Neural progenitor cell (in vitro differentiated cells): ENCODE data around the gene GABRD. TPM values are rescaled to one million over a fixed set of nuclear protein-coding genes. Genes with fewer than 3 reads are reported as not detected.

ENCODE experiments used
- DNase-seq: peaks from one replicate; pipeline ENCODE4 v3.0.0-alpha.2; 2016; ENCODE audit warnings: low spot score
- H2AFZ ChIP-seq: fragments of 200-600 bp; sonication (generic); replicated peaks from 2 replicates; pipeline ENCODE4 v1.6.1; 2016; ENCODE audit warnings: antibody characterized with exemption
- H3F3A ChIP-seq: fragments of 200-600 bp; sonication (generic); 2 replicates; pipeline ENCODE4 v1.6.1; 2016; ENCODE audit warnings: antibody characterized with exemption, low read depth
- H3K27ac ChIP-seq: fragments of 200-600 bp; sonication (generic); 2 replicates; pipeline ENCODE4 v1.5.1; 2016; ENCODE audit warnings: mild to moderate bottlenecking
- H3K27me3 ChIP-seq: fragments of 200-600 bp; sonication (generic); 2 replicates; pipeline ENCODE4 v1.6.1; 2016; ENCODE audit warnings: mild to moderate bottlenecking, moderate library complexity
- H3K36me3 ChIP-seq: fragments of 200-600 bp; sonication (generic); 2 replicates; pipeline ENCODE4 v1.5.1; 2016
- H3K4me1 ChIP-seq: fragments of 200-600 bp; sonication (generic); 2 replicates; pipeline ENCODE4 v1.6.1; 2016; ENCODE audit warnings: mixed run types
- H3K4me2 ChIP-seq: fragments of 200-600 bp; sonication (generic); 2 replicates; pipeline ENCODE4 v1.6.1; 2016
- H3K4me3 ChIP-seq: fragments of 200-600 bp; sonication (generic); 2 replicates; pipeline ENCODE4 v1.5.1; 2016
- H3K79me2 ChIP-seq: fragments of 200-600 bp; sonication (generic); 2 replicates; pipeline ENCODE4 v1.6.1; 2016; ENCODE audit warnings: low read depth
- H3K9ac ChIP-seq: fragments of 200-600 bp; sonication (generic); 2 replicates; pipeline ENCODE4 v1.6.1; 2016
- H3K9me3 ChIP-seq: fragments of 200-600 bp; sonication (generic); 2 replicates; pipeline ENCODE4 v1.5.1; 2016; ENCODE audit warnings: low read depth
- H4K20me1 ChIP-seq: fragments of 200-600 bp; sonication (generic); 2 replicates; pipeline ENCODE4 v1.6.1; 2016; ENCODE audit warnings: low read depth
- H3K27ac Mint-ChIP-seq: 3 replicates; pipeline ENCODE4 v1.8.0; 2021; ENCODE audit warnings: mixed read lengths
- H3K27me3 Mint-ChIP-seq: 2 replicates; pipeline ENCODE4 v1.8.0; 2022; ENCODE audit warnings: low read depth, mild to moderate bottlenecking, inconsistent platforms, moderate library complexity, mixed read lengths; ENCODE audit not compliant: insufficient read depth
- H3K36me3 Mint-ChIP-seq: 3 replicates; pipeline ENCODE4 v1.8.0; 2021; ENCODE audit warnings: mixed read lengths
- H3K4me1 Mint-ChIP-seq: 3 replicates; pipeline ENCODE4 v1.8.0; 2021; ENCODE audit warnings: mixed read lengths
- H3K4me3 Mint-ChIP-seq: 3 replicates; pipeline ENCODE4 v1.8.0; 2021; ENCODE audit warnings: mild to moderate bottlenecking, moderate library complexity, mixed read lengths
- H3K9me3 Mint-ChIP-seq: 3 replicates; pipeline ENCODE4 v1.8.0; 2020; ENCODE audit warnings: mixed read lengths
- CTCF ChIP-seq: fragments of 200-600 bp; sonication (generic); IDR thresholded peaks from 2 replicates; pipeline ENCODE4 v1.5.1; 2017; ENCODE audit warnings: antibody characterized with exemption, mild to moderate bottlenecking
- EZH2 ChIP-seq: fragments of 200-600 bp; sonication (generic); IDR thresholded peaks from 2 replicates; pipeline ENCODE4 v1.6.1; 2017; ENCODE audit warnings: antibody characterized with exemption, mild to moderate bottlenecking, moderate library complexity
- EZH2phosphoT487 ChIP-seq: fragments of 200-600 bp; sonication (generic); IDR thresholded peaks from 2 replicates; pipeline ENCODE4 v1.6.1; 2017; ENCODE audit warnings: antibody characterized with exemption
- total RNA-seq: library from RNA; depleted of rRNA; stranded (reverse); fragments of >200 nt; gene quantifications from 2 replicates; pipeline ENCODE4 v1.2.3, GENCODE V29; 2015; ENCODE audit warnings: low replicate concordance

The GABRD gene
- total RNA-seq, 1 donor from 2014 or later, result 0.45 TPM

- peak overlapping the region; percentile 57 for H3K27ac Mint-ChIP-seq
- H3K9me3 Mint-ChIP-seq, result peaks cover 5% of the 10 kb centered on the region
- Histone ChIP-seq H4K20me1 (no peaks in the 10 kb centered on the region), H3K4me3 (no peak overlapping the region), H3F3A (peaks cover 5% of the 10 kb centered on the region), H3K36me3 (no peaks in the 10 kb centered on the region), H3K27me3 (no peaks in the 10 kb centered on the region), H3K79me2 (no peaks in the 10 kb centered on the region), H3K9ac (no peak overlapping the region), H3K9me3 (no peaks in the 10 kb centered on the region), H3K4me1 (peaks cover 8% of the 10 kb centered on the region), H2AFZ (peak overlapping the region; percentile 72), H3K27ac (no peak overlapping the region), H3K4me2 (peak overlapping the region; percentile 42)
- no peaks in the 10 kb centered on the region for H3K36me3 Mint-ChIP-seq
- H3K4me3 Mint-ChIP-seq, result peak overlapping the region; percentile 65
- TF ChIP-seq CTCF (no peak), EZH2 (no peak), EZH2phosphoT487 (no peak)
- DNase-seq, result no peak
- peaks cover 28% of the 10 kb centered on the region for H3K4me1 Mint-ChIP-seq
- H3K27me3 Mint-ChIP-seq, result peaks cover 13% of the 10 kb centered on the region
Measured at GRCh38 chr1:1994536-1994935, 24.6 kb upstream of the GABRD start.

- Mint-ChIP-seq H3K36me3 (no peaks in the 10 kb centered on the region), H3K4me1 (peaks cover 16% of the 10 kb centered on the region), H3K9me3 (peaks cover 5% of the 10 kb centered on the region), H3K27me3 (peaks cover 9% of the 10 kb centered on the region), H3K4me3 (no peak overlapping the region), H3K27ac (no peak overlapping the region)
- peaks cover 8% of the 10 kb centered on the region for H3K4me1 ChIP-seq
- DNase-seq, result no peak
- no peak overlapping the region for H3K4me3 ChIP-seq
- no peaks in the 10 kb centered on the region for H4K20me1 ChIP-seq
- H3K9me3 ChIP-seq, result no peaks in the 10 kb centered on the region
- H3K27ac ChIP-seq, result no peak overlapping the region
- no peak overlapping the region for H2AFZ ChIP-seq
- peaks cover 5% of the 10 kb centered on the region for H3F3A ChIP-seq
- H3K36me3 ChIP-seq, result no peaks in the 10 kb centered on the region
- no peaks in the 10 kb centered on the region for H3K79me2 ChIP-seq
- no peaks in the 10 kb centered on the region for H3K27me3 ChIP-seq
- no peak overlapping the region for H3K9ac ChIP-seq
- no peak overlapping the region for H3K4me2 ChIP-seq
- TF ChIP-seq EZH2, result no peak
- TF ChIP-seq EZH2phosphoT487, result no peak
- TF ChIP-seq CTCF, result no peak
Measured at GRCh38 chr1:1996207-1996651, 22.9 kb upstream of the GABRD start.

- Mint-ChIP-seq H3K9me3 (peaks cover 5% of the 10 kb centered on the region), H3K4me1 (peaks cover 22% of the 10 kb centered on the region), H3K27me3 (peaks cover 9% of the 10 kb centered on the region), H3K36me3 (no peaks in the 10 kb centered on the region), H3K27ac (no peak overlapping the region), H3K4me3 (no peak overlapping the region)
- Histone ChIP-seq H2AFZ (no peak overlapping the region), H3K4me3 (no peak overlapping the region), H3K9me3 (no peaks in the 10 kb centered on the region), H3F3A (peaks cover 5% of the 10 kb centered on the region), H3K79me2 (no peaks in the 10 kb centered on the region), H3K27me3 (no peaks in the 10 kb centered on the region), H3K4me1 (peaks cover 8% of the 10 kb centered on the region), H3K4me2 (no peak overlapping the region), H4K20me1 (no peaks in the 10 kb centered on the region), H3K36me3 (no peaks in the 10 kb centered on the region), H3K27ac (no peak overlapping the region), H3K9ac (no peak overlapping the region)
- TF ChIP-seq EZH2, result no peak
- TF ChIP-seq CTCF, result no peak
- no peak for TF ChIP-seq EZH2phosphoT487
- no peak for DNase-seq
Measured at GRCh38 chr1:1997576-1997975, 21.6 kb upstream of the GABRD start.
